HepG2 (cell line): ENCODE data around the gene P2RX5. TPM values are rescaled to one million over a fixed set of nuclear protein-coding genes. Genes with fewer than 3 reads are reported as not detected.

ENCODE experiments used
- ADNP ChIP-seq: sonication (generic); formaldehyde crosslinking; IDR thresholded peaks from 2 replicates; pipeline ENCODE4 v1.4.0; 2020; ENCODE audit warnings: missing genetic modification reagents
- GATAD2A ChIP-seq: IDR thresholded peaks from 2 replicates; pipeline ENCODE4 v1.6.1; 2016
- GZF1 ChIP-seq: sonication (generic); formaldehyde crosslinking; IDR thresholded peaks from 2 replicates; pipeline ENCODE4 v1.5.1; 2020; ENCODE audit warnings: mild to moderate bottlenecking, missing genetic modification reagents
- KDM5B ChIP-seq: sonication (generic); formaldehyde crosslinking; IDR thresholded peaks from 2 replicates; pipeline ENCODE4 v1.4.0; 2020; ENCODE audit warnings: missing genetic modification reagents, mild to moderate bottlenecking, borderline replicate concordance
- KLF9 ChIP-seq: IDR thresholded peaks from 2 replicates; pipeline ENCODE4 v1.6.1; 2016; ENCODE audit warnings: low read depth
- MYNN ChIP-seq: sonication (generic); formaldehyde crosslinking; IDR thresholded peaks from 2 replicates; pipeline ENCODE4 v1.4.0; 2020; ENCODE audit warnings: mild to moderate bottlenecking, low read depth, missing genetic modification reagents
- NKX3-1 ChIP-seq: sonication (generic); formaldehyde crosslinking; IDR thresholded peaks from 2 replicates; pipeline ENCODE4 v1.5.0; 2020; ENCODE audit warnings: missing genetic modification reagents
- ZBTB1 ChIP-seq: sonication (generic); formaldehyde crosslinking; IDR thresholded peaks from 2 replicates; pipeline ENCODE4 v1.4.0; 2020; ENCODE audit warnings: missing genetic modification reagents, borderline replicate concordance
- ZFAT ChIP-seq: sonication (generic); formaldehyde crosslinking; conservative IDR thresholded peaks from 2 replicates; pipeline ENCODE4 v1.8.1; 2023; ENCODE audit warnings: missing genetic modification reagents, inconsistent platforms
- ZFP36 ChIP-seq: fragments of 150-350 bp; IDR thresholded peaks from 2 replicates; pipeline ENCODE4 v1.6.1; 2018; ENCODE audit warnings: borderline replicate concordance, low read length, low read depth; ENCODE audit not compliant: partially characterized antibody
- ZNF484 ChIP-seq: sonication (generic); formaldehyde crosslinking; IDR thresholded peaks from 2 replicates; pipeline ENCODE4 v1.5.1; 2020; ENCODE audit warnings: mild to moderate bottlenecking, low read depth, missing genetic modification reagents, borderline replicate concordance
- ZNF567 ChIP-seq: sonication (generic); formaldehyde crosslinking; IDR thresholded peaks from 2 replicates; pipeline ENCODE4 v1.8.1; 2023; ENCODE audit warnings: mild to moderate bottlenecking, missing genetic modification reagents, borderline replicate concordance
- ZNF670 ChIP-seq: sonication (generic); formaldehyde crosslinking; IDR thresholded peaks from 2 replicates; pipeline ENCODE4 v1.8.0; 2022; ENCODE audit warnings: mild to moderate bottlenecking, missing genetic modification reagents, borderline replicate concordance
- ZNF720 ChIP-seq: sonication (generic); formaldehyde crosslinking; IDR thresholded peaks from 2 replicates; pipeline ENCODE4 v1.4.0; 2020; ENCODE audit warnings: missing genetic modification reagents
- ZNF768 ChIP-seq: sonication (generic); formaldehyde crosslinking; IDR thresholded peaks from 2 replicates; pipeline ENCODE4 v1.4.0; 2020; ENCODE audit warnings: missing genetic modification reagents
- ZSCAN25 ChIP-seq: sonication (generic); formaldehyde crosslinking; IDR thresholded peaks from 2 replicates; pipeline ENCODE4 v1.8.0; 2022; ENCODE audit warnings: mild to moderate bottlenecking, missing genetic modification reagents
- polyA plus RNA-seq, 8 experiments: library from polyadenylated mRNA; depleted of rRNA in 3 of 8; stranded (reverse) in 7 of 8; unstranded in 1 of 8; fragments of >200 nt; fragmentation: Illumina TruSeq in 4 of 8; extraction: Trizol in 4 of 8; gene quantifications; 2 replicates each; pipeline versions ENCODE4 v1.2.1 to v1.2.3, GENCODE V29; 2011 to 2016; ENCODE audit warnings: low read depth in 4 of 8, missing spikeins in 1 of 8, mixed read lengths in 1 of 8; ENCODE audit not compliant: insufficient read depth in 1 of 8
- total RNA-seq, 5 experiments: library from RNA; depleted of rRNA; stranded (reverse); fragments of >200 nt; fragmentation: Illumina TruSeq; extraction: Trizol; gene quantifications; 2 replicates each; pipeline ENCODE4 v1.2.3, GENCODE V29; 2016; ENCODE audit warnings: low read depth in 1 of 5
- TF ChIP-seq, protein P1 (sequence below): IDR thresholded peaks from 2 replicates; pipeline ENCODE4 v1.6.1; 2016
- TF ChIP-seq, protein P2 (sequence below): IDR thresholded peaks from 2 replicates; pipeline ENCODE4 v1.6.1; 2018; ENCODE audit warnings: missing genetic modification reagents
- TF ChIP-seq, protein P3 (sequence below): sonication (generic); formaldehyde crosslinking; IDR thresholded peaks from 2 replicates; pipeline ENCODE4 v1.5.1; 2020; ENCODE audit warnings: missing genetic modification reagents, mild to moderate bottlenecking, borderline replicate concordance
- TF ChIP-seq, protein P4 (sequence below): sonication (generic); formaldehyde crosslinking; IDR thresholded peaks from 2 replicates; pipeline ENCODE4 v1.5.0; 2020; ENCODE audit warnings: mild to moderate bottlenecking, low read depth, missing genetic modification reagents, borderline replicate concordance

P2RX5 gene
- total and polyA plus RNA-seq, 2 of the 13 experiments (the other 11 are each of a cell fraction or from before 2014, with no cell fraction given) = 0.95 to 1.7 TPM

DNA sequence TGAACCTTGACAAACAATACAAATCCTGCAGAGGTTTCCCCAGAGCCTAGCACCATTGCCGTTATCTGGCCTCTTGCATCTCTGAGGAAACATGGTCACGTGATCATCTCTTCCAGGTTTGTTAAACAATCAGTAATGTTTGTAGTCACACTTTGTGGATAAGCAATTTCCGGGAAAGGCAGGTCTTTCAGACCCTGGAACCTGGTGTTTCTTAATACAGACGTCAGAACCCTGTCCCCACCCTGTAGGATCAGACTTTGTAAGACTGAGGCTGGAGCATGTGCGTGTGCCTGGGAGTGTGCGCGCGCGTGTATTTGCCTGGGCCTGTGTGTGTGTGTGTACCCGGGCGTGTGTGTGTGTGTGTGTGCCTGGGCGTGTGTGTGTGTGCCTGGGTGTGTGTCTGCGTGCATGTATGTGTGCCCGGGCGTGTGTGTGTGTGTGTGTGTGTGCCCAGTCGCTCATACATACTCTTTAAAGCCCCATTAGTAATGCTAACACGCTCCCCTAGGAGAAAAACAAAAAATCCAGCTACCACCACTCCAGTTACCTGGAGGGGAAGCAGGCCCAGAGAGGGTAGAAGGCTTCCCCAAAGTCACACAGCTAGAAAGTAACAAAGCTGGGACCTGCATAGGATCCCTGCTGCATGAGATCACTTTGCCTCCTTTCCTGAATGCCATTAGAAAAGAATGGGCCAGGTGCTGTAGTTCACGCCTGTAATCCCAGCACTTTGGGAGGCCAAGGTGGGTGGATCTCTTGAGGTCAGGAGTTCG, 54.1 kb downstream of the P2RX5 start (continued):
- TF ChIP-seq ZNF720 (CRISPR knock-in tag) = no peak
- no peak for TF ChIP-seq ZSCAN25
- TF ChIP-seq KLF9 = no peak
- peak; percentile 93 for TF ChIP-seq ZNF768 (CRISPR knock-in tag)
- peak; percentile 84 for TF ChIP-seq GATAD2A
- peak; percentile 34; the same call in 1 of the 2 replicates for TF ChIP-seq KDM5B
- TF ChIP-seq ZNF670 = no peak
- TF ChIP-seq, protein P1, sequence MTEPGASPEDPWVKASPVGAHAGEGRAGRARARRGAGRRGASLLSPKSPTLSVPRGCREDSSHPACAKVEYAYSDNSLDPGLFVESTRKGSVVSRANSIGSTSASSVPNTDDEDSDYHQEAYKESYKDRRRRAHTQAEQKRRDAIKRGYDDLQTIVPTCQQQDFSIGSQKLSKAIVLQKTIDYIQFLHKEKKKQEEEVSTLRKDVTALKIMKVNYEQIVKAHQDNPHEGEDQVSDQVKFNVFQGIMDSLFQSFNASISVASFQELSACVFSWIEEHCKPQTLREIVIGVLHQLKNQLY (CRISPR knock-in tag) = peak; percentile 95
- no peak for TF ChIP-seq ZNF484 (CRISPR knock-in tag)
- TF ChIP-seq, protein P2, sequence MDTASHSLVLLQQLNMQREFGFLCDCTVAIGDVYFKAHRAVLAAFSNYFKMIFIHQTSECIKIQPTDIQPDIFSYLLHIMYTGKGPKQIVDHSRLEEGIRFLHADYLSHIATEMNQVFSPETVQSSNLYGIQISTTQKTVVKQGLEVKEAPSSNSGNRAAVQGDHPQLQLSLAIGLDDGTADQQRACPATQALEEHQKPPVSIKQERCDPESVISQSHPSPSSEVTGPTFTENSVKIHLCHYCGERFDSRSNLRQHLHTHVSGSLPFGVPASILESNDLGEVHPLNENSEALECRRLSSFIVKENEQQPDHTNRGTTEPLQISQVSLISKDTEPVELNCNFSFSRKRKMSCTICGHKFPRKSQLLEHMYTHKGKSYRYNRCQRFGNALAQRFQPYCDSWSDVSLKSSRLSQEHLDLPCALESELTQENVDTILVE (CRISPR knock-in tag) = peak; percentile 18; the same call in 1 of the 2 replicates
- no peak for TF ChIP-seq ADNP (CRISPR knock-in tag)
- TF ChIP-seq ZNF567 (CRISPR knock-in tag) = no peak
- TF ChIP-seq GZF1 = no peak
- no peak for TF ChIP-seq ZFAT
- no peak for TF ChIP-seq MYNN (CRISPR knock-in tag)
- TF ChIP-seq, protein P3, sequence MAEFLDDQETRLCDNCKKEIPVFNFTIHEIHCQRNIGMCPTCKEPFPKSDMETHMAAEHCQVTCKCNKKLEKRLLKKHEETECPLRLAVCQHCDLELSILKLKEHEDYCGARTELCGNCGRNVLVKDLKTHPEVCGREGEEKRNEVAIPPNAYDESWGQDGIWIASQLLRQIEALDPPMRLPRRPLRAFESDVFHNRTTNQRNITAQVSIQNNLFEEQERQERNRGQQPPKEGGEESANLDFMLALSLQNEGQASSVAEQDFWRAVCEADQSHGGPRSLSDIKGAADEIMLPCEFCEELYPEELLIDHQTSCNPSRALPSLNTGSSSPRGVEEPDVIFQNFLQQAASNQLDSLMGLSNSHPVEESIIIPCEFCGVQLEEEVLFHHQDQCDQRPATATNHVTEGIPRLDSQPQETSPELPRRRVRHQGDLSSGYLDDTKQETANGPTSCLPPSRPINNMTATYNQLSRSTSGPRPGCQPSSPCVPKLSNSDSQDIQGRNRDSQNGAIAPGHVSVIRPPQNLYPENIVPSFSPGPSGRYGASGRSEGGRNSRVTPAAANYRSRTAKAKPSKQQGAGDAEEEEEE (CRISPR knock-in tag) = no peak
- no peak for TF ChIP-seq ZBTB1 (CRISPR knock-in tag)
- no peak for TF ChIP-seq NKX3-1 (CRISPR knock-in tag)
- TF ChIP-seq, protein P4, sequence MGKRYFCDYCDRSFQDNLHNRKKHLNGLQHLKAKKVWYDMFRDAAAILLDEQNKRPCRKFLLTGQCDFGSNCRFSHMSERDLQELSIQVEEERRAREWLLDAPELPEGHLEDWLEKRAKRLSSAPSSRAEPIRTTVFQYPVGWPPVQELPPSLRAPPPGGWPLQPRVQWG (CRISPR knock-in tag) = no peak
- no peak for TF ChIP-seq ZFP36
